ENCODE data around the gene WASF2.

- TF ChIP-seq EZH2 (IDR thresholded peaks at IDR 0.05; ENCODE audit: borderline replicate concordance, low read depth, low read length, severe bottlenecking), result no peak
- no peak for TF ChIP-seq CTCF (IDR thresholded peaks at IDR 0.05; ENCODE audit: borderline replicate concordance, extremely low read depth, low read length, poor library complexity, severe bottlenecking)
Observed at GRCh38 chr1:27399251-27400025, 90.5 kb downstream of the WASF2 start.

Data from DND-41 (cell line).